ENCODE measurements around the gene ANP32B. TPM values are rescaled to one million over a fixed set of nuclear protein-coding genes. Genes with fewer than 3 reads are reported as not detected.
A peak's percentile ranks its signal among the peaks of the same experiment; 100 is the strongest.

Gene ANP32B
- total RNA-seq, 3 donors from 2014 or later (not counting 1 experiment from before 2014, with no cell fraction given) = 89.9 to 107 (median 100) TPM

- Mint-ChIP-seq H3K27ac (peak overlapping the region; percentile 45 to 88), H3K4me1 (peaks cover 11 to 25% of the 10 kb centered on the region in 2 donors), H3K36me3 (no peaks in the 10 kb centered on the region), H3K9me3 (no peaks in the 10 kb centered on the region), H3K4me3 (peak overlapping the region; percentile 84), H3K27me3 (ENCODE audit: low read depth in 2 of 2) (no peaks in the 10 kb centered on the region)
- H3K4me3 ChIP-seq (ENCODE audit: low read length) = peak overlapping the region; percentile 42
- no peaks in the 10 kb centered on the region for H3K9me3 ChIP-seq (ENCODE audit: control insufficient read depth, insufficient read depth, low read length)
- no peak for TF ChIP-seq CTCF (IDR thresholded peaks at IDR 0.05)
- H3K27ac ChIP-seq (ENCODE audit: low read length) = peak overlapping the region; percentile 71
- H3K27me3 ChIP-seq (ENCODE audit: control insufficient read depth, insufficient read depth, low read length) = no peaks in the 10 kb centered on the region
- 50% methylated on average over 12 of the region's 15 CpGs for WGBS (ENCODE audit: insufficient coverage)
- DNase-seq (peak in 1 of 2 donors; percentile 30), ATAC-seq (no peak)
- intact Hi-C loops (cut with micrococcal nuclease) = loop anchor here (5.0 kb wide), 2 partner anchors 45 to 50 kb away; partner anchors contain the start of gene HEMGN
- peaks cover 20% of the 10 kb centered on the region for H3K4me1 ChIP-seq (ENCODE audit: control insufficient read depth, insufficient read depth, low read length)
- H3K36me3 ChIP-seq (ENCODE audit: control insufficient read depth, insufficient read depth, low read length) = no peaks in the 10 kb centered on the region
Measured at GRCh38 chr9:97981846-97982682, 1.1 kb upstream of the ANP32B start.

- Histone ChIP-seq H3K36me3 (ENCODE audit: control insufficient read depth, insufficient read depth, low read length) (no peaks in the 10 kb centered on the region), H3K4me1 (ENCODE audit: control insufficient read depth, insufficient read depth, low read length) (peaks cover 20% of the 10 kb centered on the region), H3K4me3 (ENCODE audit: low read length) (peak overlapping the region; percentile 95), H3K27me3 (ENCODE audit: control insufficient read depth, insufficient read depth, low read length) (no peaks in the 10 kb centered on the region), H3K9me3 (ENCODE audit: control insufficient read depth, insufficient read depth, low read length) (no peaks in the 10 kb centered on the region), H3K27ac (ENCODE audit: low read length) (peak overlapping the region; percentile 95)
- intact Hi-C loops (cut with micrococcal nuclease) = loop anchor here (1.0 to 5.0 kb wide), 4 partner anchors 46 to 73 kb away; partner anchors contain the start of genes HEMGN, NANS and TRMO
- peak; percentile 34 to 56 (median 35) for ATAC-seq
- Mint-ChIP-seq H3K36me3 (no peaks in the 10 kb centered on the region), H3K9me3 (no peaks in the 10 kb centered on the region), H3K4me3 (peak overlapping the region; percentile 84), H3K27ac (peak overlapping the region; percentile 53 to 88), H3K27me3 (ENCODE audit: low read depth in 2 of 2) (no peaks in the 10 kb centered on the region), H3K4me1 (peaks cover 11 to 34% of the 10 kb centered on the region in 2 donors)
- no peak for TF ChIP-seq CTCF (IDR thresholded peaks at IDR 0.05)
- peak; percentile 69 to 76 for DNase-seq
- WGBS (ENCODE audit: insufficient coverage) = under 1% methylated on average over 70 of the region's 70 CpGs
Measured at GRCh38 chr9:97983589-97984187, 547 bp downstream of the ANP32B start.

GRCh38 chr9:97984188-97985057, 1.3 kb downstream of the ANP32B start:
- peaks cover 20% of the 10 kb centered on the region for H3K4me1 ChIP-seq (ENCODE audit: control insufficient read depth, insufficient read depth, low read length)
- H3K36me3 ChIP-seq (ENCODE audit: control insufficient read depth, insufficient read depth, low read length) = no peaks in the 10 kb centered on the region
- Mint-ChIP-seq H3K27ac (peak overlapping the region; percentile 53 to 88), H3K36me3 (no peaks in the 10 kb centered on the region), H3K4me1 (peaks cover 18 to 39% of the 10 kb centered on the region in 2 donors), H3K27me3 (ENCODE audit: low read depth in 2 of 2) (no peaks in the 10 kb centered on the region), H3K4me3 (peak overlapping the region; percentile 72), H3K9me3 (no peaks in the 10 kb centered on the region)
- peak; percentile 80 to 85 for DNase-seq
- no peaks in the 10 kb centered on the region for H3K27me3 ChIP-seq (ENCODE audit: control insufficient read depth, insufficient read depth, low read length)
- no peak for TF ChIP-seq CTCF (IDR thresholded peaks at IDR 0.05)
- peak; percentile 30 to 51 (median 50) for ATAC-seq
- no peaks in the 10 kb centered on the region for H3K9me3 ChIP-seq (ENCODE audit: control insufficient read depth, insufficient read depth, low read length)
- intact Hi-C loops (cut with micrococcal nuclease) = loop anchor here (1.0 to 5.0 kb wide), 3 partner anchors 47 to 62 kb away; partner anchors contain the start of genes HEMGN and TRMO
- H3K4me3 ChIP-seq (ENCODE audit: low read length) = peak overlapping the region; percentile 95
- H3K27ac ChIP-seq (ENCODE audit: low read length) = peak overlapping the region; percentile 95
- WGBS (ENCODE audit: insufficient coverage) = under 1% methylated on average over 116 of the region's 116 CpGs

All from natural killer cell (primary cell).